SH-SY5Y (cell line): ENCODE measurements around the gene DOCK4.

Source experiments
- GATA2 ChIP-seq: IDR thresholded peaks from 2 replicates; pipeline ENCODE4 v1.6.1; 2011; ENCODE audit warnings: mild to moderate bottlenecking, low read depth, low read length
- GATA3 ChIP-seq: IDR thresholded peaks from 2 replicates; pipeline ENCODE4 v1.6.1; 2011; ENCODE audit warnings: low read depth, mild to moderate bottlenecking, low read length, moderate library complexity

DOCK4 gene

GRCh38 chr7:112089551-112089950 is 116.6 kb downstream of the DOCK4 start:
- TF ChIP-seq GATA2 (no peak), GATA3 (no peak)

- TF ChIP-seq GATA2 (no peak), GATA3 (no peak)
Measured at GRCh38 chr7:112088484-112089016, 117.6 kb downstream of the DOCK4 start.

- no peak for TF ChIP-seq GATA2
- no peak for TF ChIP-seq GATA3
Measured at GRCh38 chr7:112086496-112087254, 119.5 kb downstream of the DOCK4 start.

- no peak for TF ChIP-seq GATA2
- no peak for TF ChIP-seq GATA3
Measured at GRCh38 chr7:112084520-112084971, 121.7 kb downstream of the DOCK4 start.

- TF ChIP-seq GATA3 (no peak), GATA2 (no peak)
Measured at GRCh38 chr7:112083776-112084355, 122.3 kb downstream of the DOCK4 start.

- no peak for TF ChIP-seq GATA3
- no peak for TF ChIP-seq GATA2
Measured at GRCh38 chr7:112082306-112082705, 123.9 kb downstream of the DOCK4 start.

GRCh38 chr7:112081778-112082177 is 124.4 kb downstream of the DOCK4 start:
- TF ChIP-seq GATA3 (no peak), GATA2 (no peak)

- TF ChIP-seq GATA2 (no peak), GATA3 (no peak)
Measured at GRCh38 chr7:112080978-112081377, 125.2 kb downstream of the DOCK4 start.

GRCh38 chr7:112080441-112080840 is 125.8 kb downstream of the DOCK4 start:
- TF ChIP-seq GATA2 (no peak), GATA3 (no peak)

- TF ChIP-seq GATA3 (no peak), GATA2 (no peak)
Measured at GRCh38 chr7:112079673-112080072, 126.5 kb downstream of the DOCK4 start.

GRCh38 chr7:112079122-112079521 is 127.1 kb downstream of the DOCK4 start:
- TF ChIP-seq GATA2 (no peak), GATA3 (no peak)

GRCh38 chr7:112076324-112076723 is 129.9 kb downstream of the DOCK4 start:
- no peak for TF ChIP-seq GATA3
- TF ChIP-seq GATA2 = no peak

GRCh38 chr7:112074464-112074863 is 131.7 kb downstream of the DOCK4 start:
- no peak for TF ChIP-seq GATA3
- TF ChIP-seq GATA2 = no peak

- TF ChIP-seq GATA2 = no peak
Measured at GRCh38 chr7:112073530-112073929, 132.7 kb downstream of the DOCK4 start.

GRCh38 chr7:112072541-112073245 is 133.5 kb downstream of the DOCK4 start:
- TF ChIP-seq GATA2 (peak; percentile 33; the same call in 1 of the 2 replicates), GATA3 (no peak)
